SK-N-SH (cell line): ENCODE data around the gene NFX1. TPM values are rescaled to one million over a fixed set of nuclear protein-coding genes. Genes with fewer than 3 reads are reported as not detected.
"Not testable (repeated sequence)": the region's sequence is repeated elsewhere in the genome, so short reads cannot be mapped to it uniquely, and the experiment has no call there.

Experiments used
- CTCF ChIA-PET: fragments of 300-600, 350-600 bp; formaldehyde crosslinking; extraction: SDS; loops from one replicate; lab custom pipeline; 2021; lab: Yijun Ruan, JAX
- POLR2A ChIA-PET: fragments of 350-600 bp; sonication (Branson Sonifier 250); formaldehyde crosslinking; extraction: SDS; loops from one replicate; lab custom pipeline; 2020; ENCODE audit warnings: antibody characterized with exemption, inconsistent platforms; lab: Yijun Ruan, JAX
- DNase-seq: peaks from one replicate; pipeline ENCODE4 v3.0.0; 2012
- H2AFZ ChIP-seq: fragments of 200-600 bp; sonication (generic); 2 replicates; pipeline ENCODE4 v1.8.1; 2016; ENCODE audit warnings: antibody characterized with exemption, mild to moderate bottlenecking, low read depth
- H3F3A ChIP-seq: fragments of 200-600 bp; sonication (generic); replicated peaks from 2 replicates; pipeline ENCODE3; 2016; ENCODE audit warnings: antibody characterized with exemption, mild to moderate bottlenecking; ENCODE audit not compliant: insufficient read depth
- H3K27ac ChIP-seq, 2 experiments: fragments of 200-500 bp in 1 of 2; fragments of 200-600 bp in 1 of 2; sonication (Bioruptor generic) in 1 of 2; sonication (generic), shearing (Covaris generic) in 1 of 2; 2 replicates each; pipeline versions ENCODE4 v1.5.1 to v1.6.1; 2014 to 2016; ENCODE audit warnings: low read depth in 2 of 2, inconsistent platforms in 1 of 2, low read length in 1 of 2, mild to moderate bottlenecking in 1 of 2, mixed read lengths in 1 of 2
- H3K27me3 ChIP-seq: fragments of 200-600 bp; sonication (generic), shearing (Covaris generic); 2 replicates; pipeline ENCODE4 v1.6.1; 2016; ENCODE audit warnings: mixed run types; ENCODE audit not compliant: insufficient read depth
- H3K36me3 ChIP-seq, 2 experiments: fragments of 200-500 bp in 1 of 2; fragments of 200-600 bp in 1 of 2; sonication (Bioruptor generic) in 1 of 2; sonication (generic) in 1 of 2; replicated peaks in 1 of 2; 2 replicates each; pipeline versions ENCODE3 to v1.5.1; 2014 to 2016; ENCODE audit warnings: low read length in 1 of 2, mild to moderate bottlenecking in 1 of 2; ENCODE audit not compliant: insufficient read depth in 2 of 2, control insufficient read depth in 1 of 2
- H3K4me1 ChIP-seq, 2 experiments: fragments of 200-500 bp in 1 of 2; fragments of 200-600 bp in 1 of 2; sonication (Bioruptor generic) in 1 of 2; sonication (generic), shearing (Covaris generic) in 1 of 2; 2 replicates each; pipeline versions ENCODE4 v1.5.1 to v1.6.1; 2014 to 2016; ENCODE audit warnings: low read depth in 1 of 2, low read length in 1 of 2, mixed run types in 1 of 2; ENCODE audit not compliant: insufficient read depth in 2 of 2, control insufficient read depth in 1 of 2
- H3K4me2 ChIP-seq: fragments of 200-600 bp; sonication (generic), shearing (Covaris generic); 2 replicates; pipeline ENCODE4 v1.6.1; 2017; ENCODE audit warnings: mixed run types
- H3K4me3 ChIP-seq, 2 experiments: fragments of 200-500 bp in 1 of 2; fragments of 200-600 bp in 1 of 2; sonication (Bioruptor generic) in 1 of 2; sonication (generic), shearing (Covaris generic) in 1 of 2; 2 replicates each; pipeline versions ENCODE4 v1.5.1 to v1.8.1; 2014 to 2016; ENCODE audit warnings: low read depth in 2 of 2, inconsistent platforms in 1 of 2, low read length in 1 of 2, mild to moderate bottlenecking in 1 of 2, mixed read lengths in 1 of 2, moderate library complexity in 1 of 2
- H3K79me2 ChIP-seq: fragments of 200-600 bp; sonication (generic); 2 replicates; pipeline ENCODE4 v1.8.1; 2017; ENCODE audit warnings: mild to moderate bottlenecking; ENCODE audit not compliant: insufficient read depth
- H3K9ac ChIP-seq: fragments of 200-600 bp; sonication (generic); 2 replicates; pipeline ENCODE4 v1.6.1; 2017; ENCODE audit warnings: mixed run types
- H3K9me2 ChIP-seq: fragments of 200-600 bp; sonication (generic); 2 replicates; pipeline ENCODE4 v1.6.1; 2017; ENCODE audit warnings: mixed run types
- H3K9me3 ChIP-seq: fragments of 200-600 bp; sonication (generic); 2 replicates; pipeline ENCODE4 v1.6.1; 2017; ENCODE audit warnings: mixed run types, mild to moderate bottlenecking, moderate library complexity
- H4K20me1 ChIP-seq: fragments of 200-600 bp; sonication (generic); 2 replicates; pipeline ENCODE4 v1.6.1; 2017; ENCODE audit warnings: mild to moderate bottlenecking, mixed run types; ENCODE audit not compliant: insufficient read depth
- GABPA ChIP-seq: IDR thresholded peaks from 2 replicates; pipeline ENCODE4 v1.4.0; 2012; ENCODE audit warnings: low read depth, mild to moderate bottlenecking
- IRF3 ChIP-seq: fragments of 150-350 bp; IDR thresholded peaks from 2 replicates; pipeline ENCODE4 v1.6.1; 2016; ENCODE audit warnings: mild to moderate bottlenecking, low read depth, low read length
- RCOR1 ChIP-seq: fragments of 150-350 bp; IDR thresholded peaks from 2 replicates; pipeline ENCODE4 v1.6.1; 2017; ENCODE audit warnings: antibody characterized with exemption, low read length
- TAF1 ChIP-seq: IDR thresholded peaks from 2 replicates; pipeline ENCODE4 v1.6.1; 2012; ENCODE audit warnings: low read depth, mild to moderate bottlenecking, low read length, moderate library complexity, borderline replicate concordance
- WGBS: methylation state at CpG from one replicate; pipeline ENCODE4 v1.1.6; 2017; ENCODE audit warnings: low lambda C conversion rate; 5-methylcytosine and 5-hydroxymethylcytosine counted together
- polyA plus RNA-seq, 3 experiments: library from polyadenylated mRNA; depleted of rRNA; stranded (reverse); fragments of >200 nt; gene quantifications; 2 replicates each; pipeline ENCODE4 v1.2.3, GENCODE V29; 2012

Gene NFX1
- polyA plus RNA-seq, 1 of the 3 experiments (the other 2 are of a cell fraction), result 19.6 TPM

- Histone ChIP-seq H3K36me3 (peaks cover 24 to 35% of the 10 kb centered on the region in 2 experiments), H3K9ac (no peak overlapping the region)
- CTCF ChIA-PET, result interaction anchor here (2.5 kb wide), 1 partner anchor 11 kb away, joined by 18 read pairs; no protein-coding TSS in a partner anchor
- TF ChIP-seq RCOR1 (no peak), TAF1 (no peak), IRF3 (no peak)
- TF ChIP-seq, all 33 proteins: peak for 0
- POLR2A ChIA-PET, result no interaction called here
- H3K27me3 ChIP-seq, result no peaks in the 10 kb centered on the region
- H3K27ac ChIP-seq, result no peak overlapping the region
- no peaks in the 10 kb centered on the region for H3K9me2 ChIP-seq
- H3K4me3 ChIP-seq, result no peak overlapping the region
- no peaks in the 10 kb centered on the region for H3K9me3 ChIP-seq
- no peaks in the 10 kb centered on the region for H3K4me1 ChIP-seq
- WGBS, result 91% methylated on average over 2 of the region's 2 CpGs
- no peak for DNase-seq
- no peak overlapping the region for H2AFZ ChIP-seq
- H3K79me2 ChIP-seq, result no peaks in the 10 kb centered on the region
- no peaks in the 10 kb centered on the region for H3F3A ChIP-seq
- H3K4me2 ChIP-seq, result no peak overlapping the region
- no peaks in the 10 kb centered on the region for H4K20me1 ChIP-seq
Observed at GRCh38 chr9:33364127-33364526, 73.8 kb downstream of the NFX1 start.

- H3F3A ChIP-seq, H3K9me2 ChIP-seq, H3K4me1 ChIP-seq, POLR2A ChIA-PET, DNase-seq, H3K79me2 ChIP-seq, H3K9me3 ChIP-seq, H4K20me1 ChIP-seq, H3K4me3 ChIP-seq, H3K9ac ChIP-seq, H3K27ac ChIP-seq, H3K27me3 ChIP-seq, H3K4me2 ChIP-seq, H2AFZ ChIP-seq: not testable (repeated sequence)
- H3K36me3 ChIP-seq, result peaks cover 31 to 41% of the 10 kb centered on the region in 2 experiments
- WGBS, result 90% methylated on average over 4 of the region's 4 CpGs
- CTCF ChIA-PET, result interaction anchor here (1.0 to 2.5 kb wide), 4 partner anchors 9 to 153 kb away, joined by 3 to 18 read pairs (median 4); no protein-coding TSS in a partner anchor
Observed at GRCh38 chr9:33364814-33365213, 74.5 kb downstream of the NFX1 start.

GRCh38 chr9:33366979-33367480 is 76.7 kb downstream of the NFX1 start:
- H3F3A ChIP-seq, result no peaks in the 10 kb centered on the region
- no peaks in the 10 kb centered on the region for H3K79me2 ChIP-seq
- H3K27me3 ChIP-seq, result no peaks in the 10 kb centered on the region
- no peaks in the 10 kb centered on the region for H3K4me1 ChIP-seq
- H3K9me3 ChIP-seq, result no peaks in the 10 kb centered on the region
- POLR2A ChIA-PET, result no interaction called here
- DNase-seq, result no peak
- TF ChIP-seq GABPA, result no peak
- no peak overlapping the region for H3K4me3 ChIP-seq
- H3K9ac ChIP-seq, result no peak overlapping the region
- CTCF ChIA-PET, result interaction anchor here (1.3 kb wide), 1 partner anchor 8 kb away, joined by 3 read pairs; no protein-coding TSS in a partner anchor
- no peak overlapping the region for H3K27ac ChIP-seq
- H4K20me1 ChIP-seq, result no peaks in the 10 kb centered on the region
- no peak overlapping the region for H3K4me2 ChIP-seq
- H3K36me3 ChIP-seq, result peaks cover 35 to 59% of the 10 kb centered on the region in 2 experiments
- no peak overlapping the region for H2AFZ ChIP-seq
- H3K9me2 ChIP-seq, result no peaks in the 10 kb centered on the region
- 94% methylated on average over 2 of the region's 2 CpGs for WGBS
